Measurements from ENCODE around the gene IRS4. TPM values are rescaled to one million over a fixed set of nuclear protein-coding genes. Genes with fewer than 3 reads are reported as not detected.

Gene IRS4
- total RNA-seq, 1 experiment from 2014 or later: not detected

DNA sequence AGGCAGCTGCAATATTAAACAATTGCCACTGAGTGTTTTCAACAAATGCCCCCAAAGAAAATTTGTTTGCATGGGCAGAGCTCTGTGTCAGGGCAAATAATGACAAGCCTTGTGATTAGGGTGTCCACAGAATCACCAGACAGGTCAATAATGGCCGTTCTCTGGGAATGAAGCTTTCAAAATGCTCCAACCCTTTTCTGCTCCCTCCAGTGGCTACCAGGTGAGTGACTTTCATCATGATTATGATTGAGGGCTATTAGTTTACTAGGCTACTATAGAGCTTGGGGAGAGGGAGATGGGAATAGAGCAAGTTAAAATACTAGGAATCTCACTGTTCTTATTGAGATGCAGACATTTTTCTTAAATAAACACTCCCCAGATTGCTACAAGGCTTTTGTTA lies 23.5 kb downstream of the IRS4 start:
- Histone ChIP-seq H3K36me3 (ENCODE audit: low read depth) (no peaks in the 10 kb centered on the region), H3K4me1 (replicated peaks; ENCODE audit: insufficient read depth) (no peaks in the 10 kb centered on the region), H3K79me2 (ENCODE audit: low read depth) (no peaks in the 10 kb centered on the region), H3K9me3 (ENCODE audit: insufficient read depth, low read depth) (no peaks in the 10 kb centered on the region), H3K4me3 (no peak overlapping the region), H3K27ac (no peak overlapping the region), H4K20me1 (ENCODE audit: insufficient read depth) (no peaks in the 10 kb centered on the region), H3K4me2 (no peak overlapping the region), H3F3A (ENCODE audit: insufficient read depth, low read depth) (no peaks in the 10 kb centered on the region), H3K9me2 (ENCODE audit: insufficient read depth) (no peaks in the 10 kb centered on the region), H2AFZ (no peak overlapping the region), H3K27me3 (ENCODE audit: insufficient read depth, low read depth) (no peaks in the 10 kb centered on the region)
- DNase-seq: no peak
- no TSS peak for BruUV-seq (replicated peaks)
- TF ChIP-seq EZH2 (IDR thresholded peaks at IDR 0.05; ENCODE audit: low read depth): no peak
- intact Hi-C loops (cut with micrococcal nuclease; ENCODE audit: unreplicated experiment): no loop called here
- ChIA-PET CTCF (no interaction called here), POLR2A (ENCODE audit: unreplicated experiment) (no interaction called here)

DNA sequence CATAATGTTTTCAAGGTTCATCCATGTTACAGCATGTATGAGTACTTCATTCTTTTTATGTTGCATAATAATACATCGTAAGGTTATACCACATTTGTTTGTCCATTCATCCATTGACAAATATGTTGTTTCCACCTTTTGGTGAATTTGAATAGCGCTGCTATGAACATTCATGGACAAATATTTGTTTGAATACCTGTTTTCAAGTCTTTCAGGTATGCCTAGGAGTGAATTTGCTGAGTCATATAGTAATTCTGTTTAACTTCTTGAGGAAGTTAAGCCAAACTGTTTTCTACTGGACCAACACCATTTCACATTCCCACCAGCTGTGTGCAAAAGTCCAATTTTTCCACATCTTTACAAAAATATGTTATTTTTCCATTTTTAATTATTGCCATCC lies 31.5 kb downstream of the IRS4 start:
- CTCF ChIA-PET: no interaction called here
- no TSS peak for BruUV-seq (replicated peaks)
- intact Hi-C loops (cut with micrococcal nuclease; ENCODE audit: unreplicated experiment): loop anchor here (5.0 kb wide), 2 partner anchors 782 to 932 kb away; no protein-coding TSS in a partner anchor

DNA sequence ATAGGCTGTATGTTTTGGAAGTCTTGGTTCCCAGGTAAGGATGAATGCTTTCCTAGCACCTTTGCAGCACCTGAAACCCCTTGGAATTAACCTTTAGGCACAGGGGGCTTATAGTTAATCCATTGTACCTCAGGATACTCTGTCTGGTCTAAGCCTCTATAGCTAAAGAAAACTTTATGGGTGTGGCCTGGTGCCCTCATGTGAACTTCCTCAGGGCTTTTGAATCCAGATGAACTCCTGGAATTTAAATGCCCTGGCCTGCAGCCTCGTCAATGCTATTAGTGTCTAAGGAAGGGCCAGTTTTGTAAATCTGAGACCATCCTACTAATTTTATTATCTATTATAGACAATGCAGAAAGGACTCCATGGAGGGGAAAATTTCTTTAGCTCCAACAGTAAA lies 33.8 kb downstream of the IRS4 start:
- Histone ChIP-seq H3K4me2 (no peak overlapping the region), H3K36me3 (ENCODE audit: low read depth) (no peaks in the 10 kb centered on the region), H3K9me2 (ENCODE audit: insufficient read depth) (no peaks in the 10 kb centered on the region), H3K79me2 (ENCODE audit: low read depth) (no peaks in the 10 kb centered on the region), H3K9me3 (ENCODE audit: insufficient read depth, low read depth) (no peaks in the 10 kb centered on the region), H3K27ac (no peak overlapping the region), H3K4me1 (replicated peaks; ENCODE audit: insufficient read depth) (peaks cover 12% of the 10 kb centered on the region), H3K4me3 (no peak overlapping the region), H3K27me3 (ENCODE audit: insufficient read depth, low read depth) (no peaks in the 10 kb centered on the region), H4K20me1 (ENCODE audit: insufficient read depth) (no peaks in the 10 kb centered on the region), H3F3A (ENCODE audit: insufficient read depth, low read depth) (no peaks in the 10 kb centered on the region), H2AFZ (no peak overlapping the region)
- DNase-seq: no peak
- no TSS peak for BruUV-seq (replicated peaks)
- ChIA-PET CTCF (no interaction called here), POLR2A (ENCODE audit: unreplicated experiment) (no interaction called here)
- intact Hi-C loops (cut with micrococcal nuclease; ENCODE audit: unreplicated experiment): loop anchor here (5.0 kb wide), 2 partner anchors 785 to 935 kb away; no protein-coding TSS in a partner anchor
- TF ChIP-seq EZH2 (IDR thresholded peaks at IDR 0.05; ENCODE audit: low read depth): no peak
- TF ChIP-seq, protein P1, sequence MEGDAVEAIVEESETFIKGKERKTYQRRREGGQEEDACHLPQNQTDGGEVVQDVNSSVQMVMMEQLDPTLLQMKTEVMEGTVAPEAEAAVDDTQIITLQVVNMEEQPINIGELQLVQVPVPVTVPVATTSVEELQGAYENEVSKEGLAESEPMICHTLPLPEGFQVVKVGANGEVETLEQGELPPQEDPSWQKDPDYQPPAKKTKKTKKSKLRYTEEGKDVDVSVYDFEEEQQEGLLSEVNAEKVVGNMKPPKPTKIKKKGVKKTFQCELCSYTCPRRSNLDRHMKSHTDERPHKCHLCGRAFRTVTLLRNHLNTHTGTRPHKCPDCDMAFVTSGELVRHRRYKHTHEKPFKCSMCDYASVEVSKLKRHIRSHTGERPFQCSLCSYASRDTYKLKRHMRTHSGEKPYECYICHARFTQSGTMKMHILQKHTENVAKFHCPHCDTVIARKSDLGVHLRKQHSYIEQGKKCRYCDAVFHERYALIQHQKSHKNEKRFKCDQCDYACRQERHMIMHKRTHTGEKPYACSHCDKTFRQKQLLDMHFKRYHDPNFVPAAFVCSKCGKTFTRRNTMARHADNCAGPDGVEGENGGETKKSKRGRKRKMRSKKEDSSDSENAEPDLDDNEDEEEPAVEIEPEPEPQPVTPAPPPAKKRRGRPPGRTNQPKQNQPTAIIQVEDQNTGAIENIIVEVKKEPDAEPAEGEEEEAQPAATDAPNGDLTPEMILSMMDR (conservative IDR thresholded peaks at IDR 0.05): no peak

More for the DNA sequence above, 31.5 kb downstream of the IRS4 start:
- H3K4me1 ChIP-seq (replicated peaks; ENCODE audit: insufficient read depth): peaks cover 12% of the 10 kb centered on the region
- peak overlapping the region; percentile 53 for H3K27ac ChIP-seq
- H2AFZ ChIP-seq: no peak overlapping the region
- no peak overlapping the region for H3K4me3 ChIP-seq
- H3K9me2 ChIP-seq (ENCODE audit: insufficient read depth): no peaks in the 10 kb centered on the region
- peak overlapping the region; percentile 1; the same call in 1 of the 2 replicates for H3K4me2 ChIP-seq
- H3K27me3 ChIP-seq (ENCODE audit: insufficient read depth, low read depth): no peaks in the 10 kb centered on the region
- no peaks in the 10 kb centered on the region for H3F3A ChIP-seq (ENCODE audit: insufficient read depth, low read depth)
- peak in 1 of 2 experiments; percentile 80 for DNase-seq
- H3K9me3 ChIP-seq (ENCODE audit: insufficient read depth, low read depth): no peaks in the 10 kb centered on the region
- H3K36me3 ChIP-seq (ENCODE audit: low read depth): no peaks in the 10 kb centered on the region
- POLR2A ChIA-PET (ENCODE audit: unreplicated experiment): interaction anchor here (0.8 kb wide), 1 partner anchor 1027 kb away, joined by 3 read pairs; no protein-coding TSS in a partner anchor
- no peak for TF ChIP-seq EZH2 (IDR thresholded peaks at IDR 0.05; ENCODE audit: low read depth)
- TF ChIP-seq, protein P1 (conservative IDR thresholded peaks at IDR 0.05): no peak
- H4K20me1 ChIP-seq (ENCODE audit: insufficient read depth): no peaks in the 10 kb centered on the region
- no peaks in the 10 kb centered on the region for H3K79me2 ChIP-seq (ENCODE audit: low read depth)

DNA sequence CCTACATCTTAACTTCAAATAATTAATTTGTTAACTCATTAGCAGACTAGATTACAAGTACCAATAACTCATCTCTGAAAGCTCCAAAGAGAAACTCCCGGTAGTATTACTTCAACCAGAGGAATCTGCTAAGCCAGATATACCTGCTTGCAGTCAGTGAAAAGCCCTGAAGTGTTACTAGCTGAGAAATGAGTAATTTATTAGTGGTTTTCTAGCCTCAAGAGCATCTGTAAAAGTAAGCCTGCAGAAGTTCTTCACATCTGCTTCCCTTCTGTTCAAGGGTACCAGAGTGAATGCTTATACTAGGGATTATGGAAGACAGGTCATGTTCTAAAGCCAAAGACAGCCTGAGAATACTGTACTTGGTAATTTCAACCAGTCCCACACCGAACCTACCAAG lies 34.7 kb downstream of the IRS4 start:
- no peaks in the 10 kb centered on the region for H3F3A ChIP-seq (ENCODE audit: insufficient read depth, low read depth)
- BruUV-seq (replicated peaks): no TSS peak
- H3K36me3 ChIP-seq (ENCODE audit: low read depth): no peaks in the 10 kb centered on the region
- H3K79me2 ChIP-seq (ENCODE audit: low read depth): no peaks in the 10 kb centered on the region
- no peaks in the 10 kb centered on the region for H3K9me3 ChIP-seq (ENCODE audit: insufficient read depth, low read depth)
- ChIA-PET CTCF (no interaction called here), POLR2A (ENCODE audit: unreplicated experiment) (no interaction called here)
- no peak overlapping the region for H3K4me3 ChIP-seq
- no peaks in the 10 kb centered on the region for H4K20me1 ChIP-seq (ENCODE audit: insufficient read depth)
- no peaks in the 10 kb centered on the region for H3K27me3 ChIP-seq (ENCODE audit: insufficient read depth, low read depth)
- no peaks in the 10 kb centered on the region for H3K9me2 ChIP-seq (ENCODE audit: insufficient read depth)
- no peak overlapping the region for H2AFZ ChIP-seq
- H3K4me1 ChIP-seq (replicated peaks; ENCODE audit: insufficient read depth): peaks cover 16% of the 10 kb centered on the region
- intact Hi-C loops (cut with micrococcal nuclease; ENCODE audit: unreplicated experiment): loop anchor here (5.0 kb wide), 2 partner anchors 786 to 936 kb away; no protein-coding TSS in a partner anchor
- H3K27ac ChIP-seq: no peak overlapping the region
- no peak overlapping the region for H3K4me2 ChIP-seq
- no peak for DNase-seq
- TF ChIP-seq, protein P1 (conservative IDR thresholded peaks at IDR 0.05): no peak
- TF ChIP-seq EZH2 (IDR thresholded peaks at IDR 0.05; ENCODE audit: low read depth): no peak
